ENCODE results near the gene DNAH1.

The DNAH1 gene

DNA sequence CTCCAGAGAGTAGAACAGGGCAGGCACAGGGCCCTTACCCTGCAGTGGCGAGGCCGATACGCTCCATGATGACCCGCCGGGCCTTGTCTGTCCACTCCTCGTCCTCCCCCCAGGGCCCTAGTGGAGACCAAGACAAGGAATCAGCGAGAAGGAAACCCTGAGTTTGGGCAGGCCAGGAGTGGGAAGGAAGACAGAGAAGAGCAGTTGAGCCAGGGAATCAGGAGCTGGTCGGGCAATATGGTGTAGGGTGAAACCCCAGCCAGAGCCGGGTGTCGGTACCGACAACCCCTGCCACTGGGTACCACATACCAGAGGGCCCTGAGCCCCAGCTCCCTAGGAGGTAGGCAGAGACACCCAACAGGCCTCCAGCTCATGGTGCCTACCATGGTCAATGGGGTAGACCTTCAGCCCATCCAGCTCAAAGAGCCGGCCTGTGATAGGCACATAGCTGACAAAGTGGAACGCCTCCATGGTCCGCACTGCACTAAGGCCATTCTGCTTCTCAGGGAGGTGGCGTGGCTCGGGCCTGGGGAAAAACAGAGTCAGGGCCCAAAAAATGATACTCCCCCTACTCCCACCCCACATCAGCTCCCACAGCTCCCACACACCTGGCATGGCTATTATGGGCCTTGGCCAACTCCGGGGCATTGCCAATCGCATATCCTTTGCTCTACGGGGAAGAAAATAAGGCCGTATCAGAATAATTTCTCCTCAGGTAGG, 90.8 kb downstream of the DNAH1 start:
- no peak for DNase-seq

- no peak for DNase-seq
Observed at GRCh38 chr3:52407779-52408178, 91.7 kb downstream of the DNAH1 start.

- DNase-seq, result no peak
Observed at GRCh38 chr3:52408466-52408865, 92.3 kb downstream of the DNAH1 start.

DNA sequence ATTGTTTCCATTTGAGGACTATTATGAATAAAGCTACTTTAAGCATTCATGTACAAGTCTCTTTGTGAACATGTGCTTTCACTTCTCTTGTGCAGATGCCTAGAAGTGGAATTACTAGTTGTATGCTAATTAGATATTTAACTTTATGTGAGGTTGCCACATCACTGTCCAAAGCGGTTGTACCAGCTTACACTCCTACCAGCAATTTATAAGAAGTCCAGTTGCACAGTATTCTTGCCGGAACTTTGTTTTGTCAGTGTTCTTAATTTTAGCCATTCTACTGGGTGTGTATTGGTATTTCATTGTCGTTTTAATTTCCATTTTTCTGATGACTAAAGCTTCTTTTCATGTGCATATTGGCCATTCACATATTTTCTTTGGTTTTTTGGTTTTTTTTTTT, 99.7 kb downstream of the DNAH1 start:
- no peak for DNase-seq

DNA sequence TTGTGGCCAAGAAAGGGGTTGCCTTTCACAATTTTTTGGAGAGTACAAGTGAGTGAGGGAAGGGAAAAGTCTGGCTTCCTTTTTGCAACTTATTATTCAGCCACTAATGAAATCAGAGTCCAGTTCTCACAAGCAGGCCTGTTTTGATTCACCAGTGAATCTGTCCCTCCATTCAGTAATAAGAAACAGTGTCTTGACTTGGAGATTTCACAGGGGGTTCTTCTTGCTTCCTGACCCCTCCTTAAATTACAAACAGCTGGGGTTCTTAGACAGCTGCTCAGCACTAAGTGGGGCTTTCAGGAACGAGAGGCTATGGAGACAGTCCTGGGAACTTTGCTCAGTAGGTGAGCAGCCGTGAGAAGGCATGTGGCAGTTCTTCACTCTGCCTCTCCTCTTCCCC, 104.3 kb downstream of the DNAH1 start:
- DNase-seq, result no peak

DNA sequence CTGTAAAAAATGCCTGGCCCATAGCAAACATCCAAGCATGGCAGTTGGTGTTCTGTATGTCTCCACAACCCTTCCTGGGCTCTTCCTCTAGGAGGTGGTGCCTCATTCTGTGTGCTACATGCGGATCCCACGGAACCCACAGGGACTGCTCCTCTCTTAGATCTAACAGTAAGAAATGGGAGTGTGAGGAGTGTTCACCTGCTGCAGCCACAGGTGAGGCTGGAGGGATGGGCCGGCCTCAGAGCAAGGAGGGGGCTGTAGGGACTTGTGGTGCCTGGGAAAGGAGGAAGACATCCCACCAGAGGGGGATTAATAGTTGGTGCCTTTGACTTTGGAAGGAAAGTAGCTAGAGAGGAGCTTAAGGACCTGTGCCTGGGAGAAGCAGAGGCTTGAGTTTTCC, 106.5 kb downstream of the DNAH1 start:
- no peak for DNase-seq

DNA sequence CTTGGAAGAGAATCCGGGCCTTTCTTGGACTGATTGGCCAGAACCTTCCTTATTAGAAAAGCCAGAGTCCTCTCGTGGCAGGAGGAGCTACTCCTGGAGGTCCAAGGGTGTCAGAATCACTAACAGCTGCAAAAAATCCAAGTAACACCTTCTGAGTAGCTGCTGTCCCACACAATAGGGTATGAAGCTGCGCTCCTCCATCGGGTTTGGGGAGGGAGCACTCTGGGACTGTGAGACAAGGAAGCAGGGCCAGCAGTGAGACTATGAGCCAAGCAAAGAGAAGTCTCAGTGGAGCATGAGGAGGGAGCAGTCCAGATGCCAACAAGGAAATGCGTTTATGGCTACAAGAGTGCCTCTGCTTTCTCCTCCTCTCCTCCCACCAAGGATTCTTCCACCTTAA, 107.1 kb downstream of the DNAH1 start:
- no peak for DNase-seq

DNA sequence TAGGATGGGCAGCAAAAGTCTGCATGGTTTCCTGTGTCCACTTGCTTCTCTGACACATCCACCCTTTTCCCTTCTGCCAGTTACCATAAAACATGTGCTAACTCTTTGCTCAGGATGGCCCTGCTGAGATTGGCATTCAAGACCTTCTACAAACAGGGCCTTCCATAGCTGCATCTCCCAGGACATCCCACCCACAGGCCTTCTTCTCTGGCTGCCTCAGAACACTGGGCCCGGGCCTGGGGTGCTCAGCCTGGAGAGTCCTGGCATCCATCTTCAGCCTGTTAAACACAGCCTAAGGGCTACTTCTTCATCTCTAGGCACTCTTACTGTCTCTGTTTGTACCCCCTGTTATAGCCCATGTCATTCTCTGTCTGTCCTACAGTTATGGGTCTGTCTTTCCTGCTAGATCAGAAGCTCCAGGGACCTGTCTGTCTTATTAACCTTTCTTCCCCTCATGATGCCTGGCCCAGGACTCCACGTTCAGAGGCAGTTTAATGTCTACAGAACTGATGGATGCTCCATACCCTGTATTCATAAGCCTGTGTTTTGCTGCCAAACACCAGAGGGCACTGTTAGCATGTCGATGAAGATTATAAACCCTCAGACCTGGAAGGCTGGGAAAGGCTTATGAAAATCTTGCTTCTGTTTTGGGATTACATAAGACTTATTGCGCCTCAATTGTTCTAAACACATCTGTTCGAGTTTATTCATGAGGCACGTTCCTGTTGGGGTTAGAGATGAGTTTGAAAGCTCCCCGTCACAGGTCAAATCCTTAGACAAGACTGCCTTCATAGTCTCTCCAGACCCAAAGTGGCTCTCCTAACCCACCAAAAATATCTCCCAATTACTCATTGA, 112.3 kb downstream of the DNAH1 start:
- no peak for DNase-seq

DNA sequence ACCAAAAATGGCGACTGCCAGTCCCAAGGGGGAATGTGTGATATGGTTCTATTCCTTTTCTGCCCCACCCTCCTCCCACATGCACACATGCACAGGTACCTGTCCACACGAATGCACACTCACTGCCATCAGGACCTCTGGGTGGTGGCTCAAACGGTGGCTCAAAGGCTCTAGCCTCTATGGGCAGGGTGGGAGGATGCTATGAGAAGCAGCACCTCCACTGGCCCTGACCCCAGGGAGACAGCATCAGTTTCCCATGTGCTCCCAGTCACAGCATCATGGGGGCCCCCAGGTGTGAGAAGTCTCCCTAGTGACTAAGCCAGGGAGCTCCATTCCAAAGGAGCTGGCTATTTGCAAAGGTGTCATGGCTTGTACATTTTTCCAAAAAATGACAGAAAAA, 112.9 kb downstream of the DNAH1 start:
- DNase-seq, result no peak

- DNase-seq, result no peak
Observed at GRCh38 chr3:52429779-52430415, 113.8 kb downstream of the DNAH1 start.

- no peak for DNase-seq
Observed at GRCh38 chr3:52430416-52430810, 114.3 kb downstream of the DNAH1 start.

DNA sequence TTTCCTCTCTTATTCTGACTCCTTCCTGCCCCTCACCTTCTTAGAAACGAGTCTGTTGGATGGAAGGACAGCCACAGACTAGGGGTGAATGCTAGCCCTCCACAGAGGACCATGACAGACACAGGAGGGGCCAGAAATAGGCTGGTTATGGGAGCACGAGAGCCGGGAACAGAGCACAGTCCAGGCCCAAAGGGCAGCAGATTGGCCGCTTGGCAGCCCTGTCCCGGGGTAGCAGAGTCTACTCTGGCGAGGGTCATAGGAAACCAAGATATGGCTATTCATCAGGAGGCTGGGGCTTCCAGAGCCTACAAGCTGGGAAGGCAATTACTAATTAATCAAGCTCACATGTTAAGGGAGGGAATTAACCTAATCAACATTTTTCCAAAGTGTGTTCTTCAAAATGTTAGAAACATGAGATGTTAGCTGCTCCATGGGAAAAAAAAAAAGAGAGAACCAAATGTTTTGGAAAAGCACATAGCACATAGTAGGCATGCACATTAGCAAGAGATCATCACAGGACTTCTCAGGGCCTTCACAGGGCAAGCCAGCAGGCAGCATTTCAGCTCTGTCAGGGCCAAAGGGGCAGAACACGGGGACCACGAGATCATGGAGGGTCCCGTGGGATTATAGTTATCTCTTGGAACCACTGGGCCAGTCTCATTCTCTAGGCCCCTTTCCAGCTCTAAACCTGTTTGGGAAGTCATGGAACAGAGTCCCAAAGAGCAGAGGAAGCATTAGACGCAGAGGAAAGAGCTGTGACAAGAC, 115.5 kb downstream of the DNAH1 start:
- DNase-seq, result no peak

DNA sequence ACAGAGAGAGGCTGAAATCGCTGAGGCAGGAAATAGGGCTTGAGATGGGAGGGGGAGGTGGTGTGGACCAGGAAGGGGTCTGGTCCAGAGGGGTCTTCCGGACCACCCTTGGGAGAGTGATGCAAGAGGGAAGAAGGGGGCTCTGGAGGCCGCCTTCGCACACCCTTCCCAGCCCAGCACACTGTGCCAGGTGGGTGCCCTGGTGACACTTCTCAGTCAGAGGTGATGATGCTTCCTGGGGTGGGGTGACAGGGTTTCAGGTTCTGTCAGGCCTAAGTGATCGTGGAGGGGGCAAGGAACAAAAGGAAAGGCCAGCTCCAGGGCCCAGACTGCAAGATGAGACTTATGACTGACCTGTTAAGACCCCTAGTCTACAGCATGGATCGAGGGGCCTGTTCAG, 116.1 kb downstream of the DNAH1 start:
- DNase-seq, result no peak

DNA sequence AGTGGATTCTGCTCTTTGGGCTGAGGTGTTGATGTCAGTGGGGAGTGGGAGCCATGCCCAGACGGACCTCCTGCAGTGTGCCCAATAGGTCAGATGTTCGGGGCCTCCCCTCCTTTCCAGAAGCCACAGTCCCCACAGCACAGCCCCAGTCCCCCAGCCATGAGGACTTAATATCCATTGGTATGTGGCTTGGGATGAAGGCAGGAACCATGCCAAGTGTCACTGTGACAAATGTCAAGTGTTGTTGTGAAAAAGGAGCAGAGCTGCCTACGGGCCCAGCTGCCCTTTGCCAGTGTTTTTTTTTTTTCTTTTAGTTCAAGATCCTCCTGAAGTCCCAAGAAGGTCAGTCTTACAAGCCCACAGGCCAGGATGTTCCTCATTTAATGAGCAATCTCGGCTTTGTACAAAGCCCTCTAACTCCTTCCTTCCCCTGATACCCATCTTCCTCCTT, 116.6 kb downstream of the DNAH1 start:
- DNase-seq, result no peak

DNA sequence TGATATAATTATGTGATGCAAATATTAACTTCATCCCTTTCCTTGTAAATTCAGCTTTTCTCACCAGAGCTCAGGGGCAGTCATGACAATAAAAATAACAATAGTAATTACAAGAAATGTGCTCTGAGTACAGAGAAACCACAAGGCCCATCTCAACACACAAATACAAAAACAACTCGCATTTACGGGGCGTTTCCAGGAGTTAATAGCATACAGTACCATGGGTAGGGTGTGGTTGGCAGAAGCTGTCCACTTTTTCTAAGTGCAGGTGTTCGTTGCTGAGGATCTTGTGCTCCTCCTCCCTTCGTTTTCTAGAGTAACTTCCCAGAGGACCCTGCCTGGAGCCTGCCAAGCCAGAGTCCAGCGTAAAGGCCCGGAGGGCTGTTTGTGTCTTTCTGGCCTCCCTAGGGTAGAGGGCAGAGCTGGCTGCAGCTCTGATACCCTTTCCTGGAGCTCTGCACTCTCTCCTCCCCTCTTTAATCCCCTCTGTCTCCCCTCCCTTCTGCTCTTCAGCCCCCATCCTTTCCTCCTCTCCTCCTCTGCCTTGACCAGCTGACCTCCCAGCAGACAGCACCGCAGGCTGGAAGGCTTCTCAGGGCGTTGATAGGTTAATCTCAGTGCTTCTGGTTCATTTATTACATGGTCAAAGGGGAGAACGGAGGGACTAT, 117.3 kb downstream of the DNAH1 start:
- DNase-seq, result no peak

DNA sequence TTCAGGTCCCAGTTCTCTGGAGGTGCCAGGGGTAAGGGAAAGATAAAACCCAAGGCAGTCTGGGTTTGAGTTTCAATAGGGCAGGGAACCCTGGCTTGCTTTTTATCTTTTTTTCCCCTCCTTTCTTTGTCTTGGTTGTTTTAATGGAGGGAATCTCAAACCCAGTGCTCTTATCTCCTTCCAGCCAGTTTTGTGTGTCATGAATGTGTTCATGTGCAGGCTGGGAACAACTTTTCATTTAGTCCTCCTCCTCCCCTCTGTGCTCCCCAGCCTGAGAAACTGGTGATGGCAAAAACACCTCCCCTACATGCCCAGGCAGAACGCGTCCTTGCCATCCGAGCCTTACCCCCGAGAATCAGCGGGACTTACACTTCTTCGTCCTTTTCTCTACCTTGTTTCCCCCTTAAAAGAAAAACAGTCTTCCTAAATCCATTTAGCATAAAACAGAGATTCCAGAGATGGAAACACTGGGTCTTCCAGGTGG, 117.9 kb downstream of the DNAH1 start:
- no peak for DNase-seq

- DNase-seq, result no peak
Observed at GRCh38 chr3:52434491-52435115, 118.5 kb downstream of the DNAH1 start.

GRCh38 chr3:52435246-52436101, 119.4 kb downstream of the DNAH1 start:
- no peak for DNase-seq

DNA sequence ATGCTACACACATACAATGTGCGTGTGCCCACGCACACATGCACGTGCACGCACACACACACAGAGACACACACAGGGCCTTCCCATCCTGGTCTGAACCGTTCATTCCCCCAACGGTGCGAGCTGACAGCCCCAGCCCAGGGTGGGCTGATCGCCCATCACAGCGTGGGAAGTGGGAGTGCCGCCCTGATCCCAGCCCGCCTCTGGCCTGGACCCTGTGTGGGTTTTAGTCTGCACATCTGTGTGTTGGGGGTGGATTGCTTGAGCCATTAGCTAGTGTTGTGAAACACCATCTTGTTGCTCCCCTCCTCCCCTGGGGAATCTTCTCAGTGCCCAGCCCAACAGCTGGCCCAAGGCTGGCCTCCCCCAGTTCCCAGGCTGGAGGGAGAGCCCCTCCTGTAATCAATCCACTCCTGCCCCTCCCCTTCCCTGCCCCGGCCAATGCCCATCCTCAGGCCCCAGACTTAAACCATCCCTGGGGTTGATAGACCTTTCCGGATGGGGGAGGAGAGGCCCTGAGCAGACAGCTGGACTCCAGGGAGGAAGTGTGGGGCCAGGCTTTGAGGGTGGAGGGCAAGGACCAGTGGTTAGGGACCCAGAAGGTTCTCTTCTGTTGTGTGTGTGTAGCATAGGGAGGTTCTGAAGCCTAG, 120.5 kb downstream of the DNAH1 start:
- DNase-seq, result no peak

Measured in CD4-positive, alpha-beta T cell treated with Interferon gamma for 1 hour (primary cell).